HepG2 (cell line): ENCODE results near the gene DAAM1. TPM values are rescaled to one million over a fixed set of nuclear protein-coding genes. Genes with fewer than 3 reads are reported as not detected.

ENCODE experiments used
- EZH2 ChIP-seq: conservative IDR thresholded peaks from 2 replicates; pipeline ENCODE4 v1.6.1; 2012; ENCODE audit warnings: mild to moderate bottlenecking, low read depth, low read length, moderate library complexity
- ZNF263 ChIP-seq: sonication (generic); formaldehyde crosslinking; IDR thresholded peaks from 2 replicates; pipeline ENCODE4 v1.4.0; 2020; ENCODE audit warnings: missing genetic modification reagents
- ZNF775 ChIP-seq: sonication (generic); formaldehyde crosslinking; IDR thresholded peaks from 2 replicates; pipeline ENCODE4 v1.4.0; 2020; ENCODE audit warnings: missing genetic modification reagents, mild to moderate bottlenecking, moderate library complexity, borderline replicate concordance
- polyA plus RNA-seq, 8 experiments: library from polyadenylated mRNA; depleted of rRNA in 3 of 8; stranded (reverse) in 7 of 8; unstranded in 1 of 8; fragments of >200 nt; fragmentation: Illumina TruSeq in 4 of 8; extraction: Trizol in 4 of 8; gene quantifications; 2 replicates each; pipeline versions ENCODE4 v1.2.1 to v1.2.3, GENCODE V29; 2011 to 2016; ENCODE audit warnings: low read depth in 4 of 8, missing spikeins in 1 of 8, mixed read lengths in 1 of 8; ENCODE audit not compliant: insufficient read depth in 1 of 8
- total RNA-seq, 5 experiments: library from RNA; depleted of rRNA; stranded (reverse); fragments of >200 nt; fragmentation: Illumina TruSeq; extraction: Trizol; gene quantifications; 2 replicates each; pipeline ENCODE4 v1.2.3, GENCODE V29; 2016; ENCODE audit warnings: low read depth in 1 of 5
- TF ChIP-seq, protein P1 (sequence below): sonication (generic); formaldehyde crosslinking; IDR thresholded peaks from 2 replicates; pipeline ENCODE4 v1.4.0; 2020; ENCODE audit warnings: mild to moderate bottlenecking, missing genetic modification reagents

Gene DAAM1
- total and polyA plus RNA-seq, 2 of the 13 experiments (the other 11 are each of a cell fraction or from before 2014, with no cell fraction given) = 10.9 to 24.5 TPM

DNA sequence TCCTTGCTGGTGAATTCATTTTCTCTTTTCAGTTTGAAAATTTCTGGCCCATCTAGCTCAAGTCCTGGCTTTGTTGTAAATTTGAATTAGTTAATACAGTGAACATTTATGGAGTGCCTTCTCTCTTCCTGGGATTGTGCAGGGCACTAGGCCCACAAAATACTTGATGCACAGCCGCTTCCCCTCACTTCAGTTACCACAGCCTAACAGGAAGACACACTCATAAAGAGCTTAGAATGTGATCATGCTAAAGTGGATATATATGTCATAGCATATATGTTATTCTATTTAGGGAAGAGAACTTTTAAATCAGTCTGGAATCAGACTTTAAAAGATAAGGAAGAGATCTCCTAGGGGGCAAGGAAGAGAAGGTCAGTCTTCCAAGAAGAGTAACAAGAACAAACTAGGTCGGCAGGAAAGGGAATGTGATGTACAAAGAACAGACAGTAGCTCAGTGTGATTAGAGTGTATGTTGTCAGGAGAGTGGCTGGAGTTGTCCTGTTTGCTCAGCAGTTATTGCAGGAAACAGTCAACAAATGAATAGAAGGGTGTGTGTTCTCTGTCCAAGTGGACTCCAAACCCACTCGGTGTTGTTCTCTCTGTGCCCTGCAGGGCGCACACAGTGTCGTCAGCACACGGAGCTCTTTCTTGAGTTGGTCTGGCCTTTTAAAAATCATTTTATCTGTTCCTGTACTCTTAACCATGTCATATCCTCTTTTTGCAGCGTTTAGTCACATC lies 74.4 kb downstream of the DAAM1 start (continued):
- TF ChIP-seq EZH2 = no peak
- TF ChIP-seq ZNF775 = no peak
- TF ChIP-seq, protein P1, sequence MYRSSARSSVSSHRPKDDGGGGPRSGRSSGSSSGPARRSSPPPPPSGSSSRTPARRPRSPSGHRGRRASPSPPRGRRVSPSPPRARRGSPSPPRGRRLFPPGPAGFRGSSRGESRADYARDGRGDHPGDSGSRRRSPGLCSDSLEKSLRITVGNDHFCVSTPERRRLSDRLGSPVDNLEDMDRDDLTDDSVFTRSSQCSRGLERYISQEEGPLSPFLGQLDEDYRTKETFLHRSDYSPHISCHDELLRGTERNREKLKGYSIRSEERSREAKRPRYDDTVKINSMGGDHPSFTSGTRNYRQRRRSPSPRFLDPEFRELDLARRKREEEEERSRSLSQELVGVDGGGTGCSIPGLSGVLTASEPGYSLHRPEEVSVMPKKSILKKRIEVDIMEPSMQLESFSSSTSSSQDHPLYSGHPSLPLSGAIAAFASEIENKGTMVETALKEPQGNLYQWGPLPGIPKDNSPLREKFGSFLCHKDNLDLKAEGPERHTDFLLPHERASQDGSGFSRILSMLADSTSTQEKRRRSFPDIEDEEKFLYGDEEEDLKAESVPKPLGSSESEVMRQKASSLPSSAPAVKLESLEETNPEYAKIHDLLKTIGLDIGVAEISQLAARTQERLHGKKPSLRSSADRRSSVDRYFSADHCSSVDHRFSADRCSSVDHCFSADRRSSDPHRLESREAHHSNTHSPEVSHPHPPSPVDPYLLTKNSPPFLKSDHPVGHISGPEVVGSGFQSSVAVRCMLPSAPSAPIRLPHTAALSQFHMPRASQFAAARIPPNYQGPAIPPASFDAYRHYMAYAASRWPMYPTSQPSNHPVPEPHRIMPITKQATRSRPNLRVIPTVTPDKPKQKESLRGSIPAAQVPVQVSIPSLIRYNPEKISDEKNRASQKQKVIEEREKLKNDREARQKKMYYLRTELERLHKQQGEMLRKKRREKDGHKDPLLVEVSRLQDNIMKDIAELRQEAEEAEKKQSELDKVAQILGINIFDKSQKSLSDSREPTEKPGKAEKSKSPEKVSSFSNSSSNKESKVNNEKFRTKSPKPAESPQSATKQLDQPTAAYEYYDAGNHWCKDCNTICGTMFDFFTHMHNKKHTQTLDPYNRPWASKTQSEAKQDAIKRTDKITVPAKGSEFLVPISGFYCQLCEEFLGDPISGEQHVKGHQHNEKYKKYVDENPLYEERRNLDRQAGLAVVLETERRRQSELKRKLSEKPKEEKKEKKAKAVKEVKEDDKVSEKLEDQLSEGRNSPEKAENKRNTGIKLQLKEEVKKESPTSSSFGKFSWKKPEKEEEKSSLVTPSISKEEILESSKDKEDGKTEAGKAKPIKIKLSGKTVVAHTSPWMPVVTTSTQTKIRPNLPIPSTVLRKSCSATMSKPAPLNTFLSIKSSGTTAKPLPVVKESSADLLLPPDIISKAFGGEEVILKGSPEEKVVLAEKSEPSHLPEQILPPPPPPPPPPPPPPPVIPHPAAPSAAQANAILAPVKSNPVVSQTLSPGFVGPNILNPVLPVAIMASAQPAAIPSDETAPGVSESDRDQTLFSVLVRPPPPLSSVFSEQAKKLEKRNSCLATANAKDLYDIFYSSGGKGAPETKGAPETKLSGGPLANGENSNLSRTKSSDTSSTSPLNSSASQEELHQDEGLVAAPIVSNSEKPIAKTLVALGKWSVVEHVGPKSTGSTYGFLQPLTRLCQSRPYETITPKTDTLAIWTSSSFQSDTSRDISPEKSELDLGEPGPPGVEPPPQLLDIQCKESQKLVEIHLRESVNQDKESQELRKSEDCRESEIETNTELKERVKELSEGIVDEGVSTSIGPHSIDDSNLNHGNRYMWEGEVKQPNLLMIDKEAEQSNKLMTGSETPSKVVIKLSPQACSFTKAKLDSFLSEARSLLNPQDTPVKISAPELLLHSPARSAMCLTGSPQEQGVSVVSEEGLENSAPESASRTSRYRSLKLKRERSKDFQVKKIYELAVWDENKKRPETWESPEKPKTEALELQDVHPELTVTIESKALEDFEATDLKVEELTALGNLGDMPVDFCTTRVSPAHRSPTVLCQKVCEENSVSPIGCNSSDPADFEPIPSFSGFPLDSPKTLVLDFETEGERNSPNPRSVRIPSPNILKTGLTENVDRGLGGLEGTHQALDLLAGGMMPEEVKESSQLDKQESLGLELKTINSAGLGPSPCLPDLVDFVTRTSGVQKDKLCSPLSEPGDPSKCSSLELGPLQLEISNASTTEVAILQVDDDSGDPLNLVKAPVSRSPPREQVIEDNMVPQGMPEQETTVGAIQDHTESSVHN (CRISPR knock-in tag) = no peak
- no peak for TF ChIP-seq ZNF263 (CRISPR knock-in tag)
